Panc1 (cell line): ENCODE results near the gene AATF.

Source experiments
- CTCF ChIP-seq: fragments of 450-650 bp; IDR thresholded peaks from 2 replicates; pipeline ENCODE4 v1.5.1; 2017; ENCODE audit warnings: mild to moderate bottlenecking
- REST ChIP-seq, 2 experiments: IDR thresholded peaks; 2 replicates each; pipeline ENCODE4 v1.6.1; 2011 to 2012; ENCODE audit warnings: low read depth in 2 of 2, control low read depth in 1 of 2, low read length in 1 of 2, mild to moderate bottlenecking in 1 of 2, moderate library complexity in 1 of 2; ENCODE audit not compliant: insufficient read depth in 1 of 2
- SIN3A ChIP-seq: IDR thresholded peaks from 2 replicates; pipeline ENCODE4 v1.6.1; 2012; ENCODE audit warnings: low read depth, mild to moderate bottlenecking, low read length, moderate library complexity, borderline replicate concordance; ENCODE audit not compliant: insufficient read depth

GRCh38 chr17:37060094-37060493 lies 111.3 kb downstream of the AATF start:
- TF ChIP-seq CTCF (no peak), SIN3A (no peak), REST (IDR thresholded peaks at IDR 0.05; ENCODE audit: insufficient read depth in 1 of 2, low read depth in 2 of 2, low read length in 1 of 2) (no peak)
